ENCODE data around the gene KIF26B.
"Not testable (repeated sequence)": the region's sequence is repeated elsewhere in the genome, so short reads cannot be mapped to it uniquely, and the experiment has no call there.

DNA sequence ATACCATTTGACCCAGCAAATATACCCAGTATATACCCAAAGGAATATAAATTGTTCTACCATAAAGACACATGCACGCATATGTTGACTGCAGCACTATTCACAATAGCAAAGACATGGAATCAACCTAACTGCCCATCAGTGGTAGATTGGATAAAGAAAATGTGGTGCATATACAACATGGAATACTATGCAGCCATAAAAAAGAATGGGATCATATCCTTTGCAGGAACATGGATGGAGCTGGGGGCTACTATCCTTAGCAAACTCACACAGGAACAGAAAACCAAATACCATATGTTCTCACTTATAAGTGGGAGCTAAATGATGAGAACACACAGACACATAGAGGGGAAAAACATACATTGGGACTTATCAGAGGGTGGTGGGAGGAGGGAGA, 585.6 kb downstream of the KIF26B start:
- TF ChIP-seq CTCF, POLR2A (IDR thresholded peaks at IDR 0.05): not testable (repeated sequence)
